ENCODE data around the gene GIMAP7. TPM values are rescaled to one million over a fixed set of nuclear protein-coding genes. Genes with fewer than 3 reads are reported as not detected.
A peak's percentile ranks its signal among the peaks of the same experiment; 100 is the strongest.

The GIMAP7 gene
- total RNA-seq = 10 to 100 TPM; 41.6 TPM

- intact Hi-C loops (cut with micrococcal nuclease) = loop anchor here (1.0 to 5.0 kb wide), 7 partner anchors 52 to 240 kb away; partner anchors contain the start of genes GIMAP2, GIMAP4 and REPIN1
These were observed at the start of gene GIMAP7 for GRCh38 chr7:150514748-150515222. GIMAP7 (plus strand) TSS chr7:150514872; CDS start chr7:150519975, 5,103 bp downstream.

GRCh38 chr7:150464962-150465361, 49.7 kb upstream of the GIMAP7 start:
- peaks cover 34% of the 10 kb centered on the region for H3K9me3 Mint-ChIP-seq
- H3K4me3 Mint-ChIP-seq = no peak overlapping the region
- peak overlapping the region; percentile 34 for H3K27ac Mint-ChIP-seq
- intact Hi-C loops (cut with micrococcal nuclease) = loop anchor here (1.0 kb wide), 1 partner anchor 10 kb away; no protein-coding TSS in a partner anchor
- H3K36me3 Mint-ChIP-seq (ENCODE audit: low read depth) = peaks cover 50% of the 10 kb centered on the region
- H3K27me3 Mint-ChIP-seq (ENCODE audit: low read depth) = no peaks in the 10 kb centered on the region
- no peak for DNase-seq
- peaks cover 78% of the 10 kb centered on the region for H3K4me1 Mint-ChIP-seq (ENCODE audit: low read depth)
- CTCF ChIA-PET = interaction anchor here (1.0 to 1.7 kb wide), 4 partner anchors 9 to 16 kb away, joined by 3 to 4 read pairs (median 4); no protein-coding TSS in a partner anchor

More at GRCh38 chr7:150514748-150515222, at the start of gene GIMAP7:
- CTCF ChIA-PET = interaction anchor here (0.7 to 2.9 kb wide), 8 partner anchors 13 to 203 kb away, joined by 3 to 41 read pairs (median 4); partner anchors contain the start of gene GIMAP8
- H3K27ac Mint-ChIP-seq = peak within 1 kb of the TSS; percentile 98
- peaks cover 20% of the 10 kb centered on the region for H3K36me3 Mint-ChIP-seq (ENCODE audit: low read depth)
- H3K9me3 Mint-ChIP-seq = no peaks in the 10 kb centered on the region
- H3K27me3 Mint-ChIP-seq (ENCODE audit: low read depth) = no peaks in the 10 kb centered on the region
- peak; percentile 70 for DNase-seq
- peak within 1 kb of the TSS; percentile 96 for H3K4me3 Mint-ChIP-seq
- H3K4me1 Mint-ChIP-seq (ENCODE audit: low read depth) = peaks cover 49% of the 10 kb centered on the region

DNA sequence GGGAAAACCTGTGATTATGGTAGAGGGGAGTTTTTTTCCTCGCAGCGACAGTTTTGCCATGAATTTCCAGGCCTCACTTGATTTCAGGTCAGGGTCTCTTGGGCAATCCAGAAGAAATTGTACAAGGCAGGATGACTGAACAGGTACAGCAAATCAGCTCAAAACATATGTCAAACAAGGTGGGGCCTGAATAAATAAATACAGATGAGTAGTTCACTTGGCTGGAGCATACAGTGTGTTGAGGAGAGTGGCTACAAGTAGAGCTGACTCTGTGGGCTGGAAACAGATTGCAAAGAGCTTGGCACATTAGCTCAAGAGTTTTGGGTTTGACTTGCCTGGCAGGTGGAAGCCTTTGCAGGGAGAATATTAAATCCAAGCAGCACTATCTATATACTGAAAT, 49.3 kb upstream of the GIMAP7 start:
- peaks cover 30% of the 10 kb centered on the region for H3K9me3 Mint-ChIP-seq
- CTCF ChIA-PET = interaction anchor here (1.4 to 1.7 kb wide), 3 partner anchors 12 to 17 kb away, joined by 3 to 4 read pairs (median 4); no protein-coding TSS in a partner anchor
- H3K27me3 Mint-ChIP-seq (ENCODE audit: low read depth) = no peaks in the 10 kb centered on the region
- intact Hi-C loops (cut with micrococcal nuclease) = no loop called here
- H3K36me3 Mint-ChIP-seq (ENCODE audit: low read depth) = peaks cover 47% of the 10 kb centered on the region
- DNase-seq = no peak
- peaks cover 77% of the 10 kb centered on the region for H3K4me1 Mint-ChIP-seq (ENCODE audit: low read depth)
- no peak overlapping the region for H3K4me3 Mint-ChIP-seq
- peak overlapping the region; percentile 34 for H3K27ac Mint-ChIP-seq

DNA sequence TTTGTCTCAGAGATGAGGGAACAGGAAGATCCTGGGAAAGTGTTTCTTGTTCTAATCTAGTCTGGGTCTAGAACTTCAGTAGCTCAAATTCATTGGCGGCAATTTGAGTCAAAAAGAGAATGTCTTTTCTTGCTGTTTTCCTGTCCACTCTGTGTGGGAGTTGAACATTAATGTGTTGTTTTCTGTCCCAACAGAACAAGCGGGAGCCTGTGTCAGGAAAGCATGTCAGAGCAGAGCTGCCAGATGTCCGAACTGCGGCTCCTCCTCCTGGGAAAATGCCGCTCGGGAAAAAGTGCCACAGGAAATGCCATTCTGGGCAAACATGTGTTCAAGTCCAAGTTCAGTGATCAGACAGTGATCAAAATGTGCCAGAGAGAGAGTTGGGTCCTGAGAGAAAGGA, 48.2 kb upstream of the GIMAP7 start:
- DNase-seq = no peak
- Mint-ChIP-seq H3K36me3 (ENCODE audit: low read depth) (peaks cover 41% of the 10 kb centered on the region), H3K4me3 (no peak overlapping the region), H3K27me3 (ENCODE audit: low read depth) (no peaks in the 10 kb centered on the region), H3K9me3 (peaks cover 21% of the 10 kb centered on the region), H3K4me1 (ENCODE audit: low read depth) (peaks cover 78% of the 10 kb centered on the region), H3K27ac (no peak overlapping the region)
- intact Hi-C loops (cut with micrococcal nuclease) = no loop called here
- CTCF ChIA-PET = interaction anchor here (0.8 to 1.0 kb wide), 2 partner anchors 11 to 20 kb away, joined by 3 to 5 read pairs; no protein-coding TSS in a partner anchor

DNA sequence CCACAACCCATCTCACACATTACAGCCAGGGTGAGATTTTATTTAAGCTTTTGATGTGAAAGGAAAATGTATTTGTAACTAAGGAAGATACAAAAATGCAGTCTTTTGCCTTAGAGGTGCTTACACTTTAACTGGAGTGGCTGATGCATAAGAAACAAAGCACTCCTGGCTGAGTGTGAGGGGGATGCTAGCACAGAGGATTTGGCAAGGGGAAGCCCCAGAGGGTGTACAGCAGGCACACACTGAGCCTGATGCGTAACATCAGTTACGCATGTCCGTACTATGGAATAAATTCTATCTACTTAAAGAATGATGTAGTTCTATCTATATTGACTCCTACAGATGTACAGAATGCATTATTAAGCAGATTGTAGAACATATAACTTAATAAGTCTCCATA, 46.4 kb upstream of the GIMAP7 start:
- H3K9me3 Mint-ChIP-seq = peaks cover 4% of the 10 kb centered on the region
- no peaks in the 10 kb centered on the region for H3K27me3 Mint-ChIP-seq (ENCODE audit: low read depth)
- CTCF ChIA-PET = interaction anchor here (0.5 to 1.6 kb wide), 3 partner anchors 16 to 101 kb away, joined by 3 read pairs; no protein-coding TSS in a partner anchor
- H3K4me3 Mint-ChIP-seq = peak overlapping the region; percentile 7
- peaks cover 80% of the 10 kb centered on the region for H3K4me1 Mint-ChIP-seq (ENCODE audit: low read depth)
- peak; percentile 58 for DNase-seq
- intact Hi-C loops (cut with micrococcal nuclease) = no loop called here
- peak overlapping the region; percentile 74 for H3K27ac Mint-ChIP-seq
- peaks cover 26% of the 10 kb centered on the region for H3K36me3 Mint-ChIP-seq (ENCODE audit: low read depth)

DNA sequence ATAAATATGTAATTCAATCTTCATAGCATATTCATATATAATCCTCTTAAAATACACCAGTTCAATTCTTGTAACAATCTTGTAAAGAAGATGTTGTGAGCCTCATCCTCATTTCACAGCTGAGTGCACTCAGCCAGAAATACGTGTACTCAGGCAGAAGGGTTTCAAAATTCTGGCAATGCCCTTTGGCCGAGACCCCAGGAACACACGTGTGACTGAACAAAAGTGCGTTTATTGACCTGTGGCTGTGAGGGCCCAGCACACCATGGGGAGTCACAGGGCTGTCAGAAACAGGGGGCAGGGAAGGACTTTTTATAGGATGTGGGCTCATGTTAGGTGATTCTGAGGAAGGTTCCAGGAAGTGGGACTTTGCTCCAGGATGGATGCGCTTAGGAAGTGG, 42.8 kb upstream of the GIMAP7 start:
- no peak overlapping the region for H3K27ac Mint-ChIP-seq
- H3K4me1 Mint-ChIP-seq (ENCODE audit: low read depth) = peaks cover 76% of the 10 kb centered on the region
- H3K27me3 Mint-ChIP-seq (ENCODE audit: low read depth) = no peaks in the 10 kb centered on the region
- DNase-seq = no peak
- no peak overlapping the region for H3K4me3 Mint-ChIP-seq
- H3K9me3 Mint-ChIP-seq = no peaks in the 10 kb centered on the region
- CTCF ChIA-PET = interaction anchor here (0.8 kb wide), 1 partner anchor 10 kb away, joined by 5 read pairs; no protein-coding TSS in a partner anchor
- H3K36me3 Mint-ChIP-seq (ENCODE audit: low read depth) = peaks cover 41% of the 10 kb centered on the region
- intact Hi-C loops (cut with micrococcal nuclease) = no loop called here

DNA sequence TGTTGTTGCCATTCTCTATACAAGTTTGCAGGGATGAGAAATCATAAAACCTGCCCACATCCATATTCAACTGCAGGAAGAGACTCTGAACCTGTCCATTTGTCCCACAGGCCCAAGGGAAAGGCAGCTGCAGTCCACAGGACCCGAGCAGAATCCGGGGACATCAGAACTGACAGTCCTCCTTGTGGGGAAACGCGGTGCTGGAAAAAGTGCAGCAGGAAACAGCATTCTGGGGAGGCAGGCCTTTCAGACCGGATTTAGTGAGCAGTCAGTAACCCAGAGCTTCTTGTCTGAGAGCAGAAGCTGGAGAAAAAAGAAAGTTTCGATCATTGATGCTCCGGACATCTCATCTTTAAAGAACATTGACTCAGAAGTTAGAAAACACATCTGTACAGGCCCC, 40.8 kb upstream of the GIMAP7 start:
- Mint-ChIP-seq H3K36me3 (ENCODE audit: low read depth) (peaks cover 41% of the 10 kb centered on the region), H3K4me3 (no peak overlapping the region), H3K9me3 (no peaks in the 10 kb centered on the region), H3K27me3 (ENCODE audit: low read depth) (no peaks in the 10 kb centered on the region), H3K4me1 (ENCODE audit: low read depth) (peaks cover 78% of the 10 kb centered on the region), H3K27ac (peak overlapping the region; percentile 62)
- CTCF ChIA-PET = interaction anchor here (0.7 to 1.0 kb wide), 2 partner anchors 11 to 93 kb away, joined by 3 read pairs; partner anchors contain the start of gene GIMAP4
- DNase-seq = no peak
- intact Hi-C loops (cut with micrococcal nuclease) = no loop called here

DNA sequence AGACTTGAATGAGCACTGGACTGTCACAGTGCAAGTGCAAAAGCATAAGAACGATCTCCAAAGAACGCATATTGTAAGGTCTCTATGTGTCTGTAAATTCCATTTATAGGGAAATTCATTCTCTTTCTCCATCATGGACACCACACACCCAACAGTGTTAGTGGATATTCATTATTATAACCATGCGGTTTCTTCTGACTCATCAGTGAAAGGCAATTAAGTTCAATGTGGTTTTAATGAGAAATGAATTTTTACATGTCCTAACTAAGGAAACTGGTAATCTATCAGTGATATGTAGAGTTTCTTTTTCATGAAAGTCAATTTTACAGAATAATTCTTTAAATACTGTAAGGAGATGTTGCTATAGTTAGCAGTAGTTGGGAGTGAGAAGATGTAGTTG, 38.4 kb upstream of the GIMAP7 start:
- CTCF ChIA-PET = interaction anchor here (1.4 kb wide), 1 partner anchor 20 kb away, joined by 5 read pairs; no protein-coding TSS in a partner anchor
- Mint-ChIP-seq H3K4me1 (ENCODE audit: low read depth) (peaks cover 82% of the 10 kb centered on the region), H3K36me3 (ENCODE audit: low read depth) (peaks cover 36% of the 10 kb centered on the region), H3K4me3 (peak overlapping the region; percentile 33), H3K27ac (peak overlapping the region; percentile 97), H3K9me3 (no peaks in the 10 kb centered on the region), H3K27me3 (ENCODE audit: low read depth) (no peaks in the 10 kb centered on the region)
- intact Hi-C loops (cut with micrococcal nuclease) = no loop called here
- no peak for DNase-seq

GRCh38 chr7:150476819-150477631, 37.6 kb upstream of the GIMAP7 start:
- Mint-ChIP-seq H3K9me3 (no peaks in the 10 kb centered on the region), H3K27me3 (ENCODE audit: low read depth) (no peaks in the 10 kb centered on the region), H3K4me3 (peak overlapping the region; percentile 33), H3K4me1 (ENCODE audit: low read depth) (peaks cover 87% of the 10 kb centered on the region), H3K27ac (peak overlapping the region; percentile 97), H3K36me3 (ENCODE audit: low read depth) (peaks cover 36% of the 10 kb centered on the region)
- peak; percentile 54 for DNase-seq
- intact Hi-C loops (cut with micrococcal nuclease) = no loop called here
- CTCF ChIA-PET = interaction anchor here (0.7 to 1.5 kb wide), 2 partner anchors 12 to 26 kb away, joined by 3 to 4 read pairs; partner anchors contain the start of gene GIMAP8

GRCh38 chr7:150479023-150479716, 35.5 kb upstream of the GIMAP7 start:
- H3K4me1 Mint-ChIP-seq (ENCODE audit: low read depth) = peaks cover 88% of the 10 kb centered on the region
- peaks cover 31% of the 10 kb centered on the region for H3K36me3 Mint-ChIP-seq (ENCODE audit: low read depth)
- intact Hi-C loops (cut with micrococcal nuclease) = no loop called here
- peak; percentile 60 for DNase-seq
- peak overlapping the region; percentile 97 for H3K27ac Mint-ChIP-seq
- H3K9me3 Mint-ChIP-seq = no peaks in the 10 kb centered on the region
- no peaks in the 10 kb centered on the region for H3K27me3 Mint-ChIP-seq (ENCODE audit: low read depth)
- peak overlapping the region; percentile 55 for H3K4me3 Mint-ChIP-seq
- CTCF ChIA-PET = interaction anchor here (0.6 to 1.6 kb wide), 6 partner anchors 8 to 253 kb away, joined by 3 to 4 read pairs (median 3); no protein-coding TSS in a partner anchor

GRCh38 chr7:150481186-150481920, 33.3 kb upstream of the GIMAP7 start:
- intact Hi-C loops (cut with micrococcal nuclease) = loop anchor here (1.0 to 2.0 kb wide), 4 partner anchors 21 to 273 kb away; partner anchors contain the start of gene GIMAP8
- no peaks in the 10 kb centered on the region for H3K27me3 Mint-ChIP-seq (ENCODE audit: low read depth)
- peaks cover 93% of the 10 kb centered on the region for H3K4me1 Mint-ChIP-seq (ENCODE audit: low read depth)
- no peaks in the 10 kb centered on the region for H3K9me3 Mint-ChIP-seq
- peak overlapping the region; percentile 69 for H3K4me3 Mint-ChIP-seq
- CTCF ChIA-PET = interaction anchor here (1.0 to 1.6 kb wide), 5 partner anchors 10 to 32 kb away, joined by 3 to 6 read pairs (median 4); no protein-coding TSS in a partner anchor
- peak overlapping the region; percentile 97 for H3K27ac Mint-ChIP-seq
- H3K36me3 Mint-ChIP-seq (ENCODE audit: low read depth) = peaks cover 13% of the 10 kb centered on the region
- peak; percentile 67 for DNase-seq

All from activated naive CD4-positive, alpha-beta T cell treated with anti-CD3 and anti-CD28 coated beads for 36 hours (primary cell).